OCI-LY1 (cell line): ENCODE results near the gene LAMC1.

Experiments used
- H2AFZ ChIP-seq: fragments of 200-600 bp; sonication (generic), shearing (Covaris generic); 2 replicates; pipeline ENCODE4 v1.6.0; 2014; ENCODE audit warnings: antibody characterized with exemption, mild to moderate bottlenecking, low read length
- H3F3A ChIP-seq: fragments of 200-600 bp; sonication (generic), shearing (Covaris generic); 2 replicates; pipeline ENCODE4 v1.6.0; 2014; ENCODE audit warnings: mild to moderate bottlenecking, antibody characterized with exemption, low read length, moderate library complexity; ENCODE audit not compliant: insufficient read depth
- H3K27ac ChIP-seq: fragments of 200-600 bp; sonication (generic); 2 replicates; pipeline ENCODE4 v1.5.1; 2014; ENCODE audit warnings: low read length, mixed run types, mild to moderate bottlenecking, low read depth; ENCODE audit not compliant: poor library complexity, severe bottlenecking
- H3K27me3 ChIP-seq: fragments of 200-600 bp; sonication (generic); 2 replicates; pipeline ENCODE4 v1.6.0; 2014; ENCODE audit warnings: antibody characterized with exemption, mild to moderate bottlenecking, low read length, moderate library complexity; ENCODE audit not compliant: insufficient read depth
- H3K36me3 ChIP-seq: fragments of 200-600 bp; sonication (generic); 2 replicates; pipeline ENCODE4 v1.6.1; 2014; ENCODE audit warnings: mild to moderate bottlenecking, antibody characterized with exemption, low read length, moderate library complexity, mixed read lengths; ENCODE audit not compliant: insufficient read depth
- H3K4me1 ChIP-seq: fragments of 200-600 bp; sonication (generic); 2 replicates; pipeline ENCODE4 v1.5.1; 2014; ENCODE audit warnings: mild to moderate bottlenecking, low read length, moderate library complexity; ENCODE audit not compliant: insufficient read depth, severe bottlenecking
- H3K4me2 ChIP-seq: fragments of 200-600 bp; sonication (generic), shearing (Covaris generic); 2 replicates; pipeline ENCODE4 v1.6.1; 2014; ENCODE audit warnings: low read length
- H3K4me3 ChIP-seq: fragments of 200-600 bp; sonication (generic); 2 replicates; pipeline ENCODE4 v1.5.1; 2014; ENCODE audit warnings: low read length, low read depth, mild to moderate bottlenecking, mixed read lengths; ENCODE audit not compliant: poor library complexity, severe bottlenecking
- H3K79me2 ChIP-seq: fragments of 200-600 bp; shearing (Covaris generic); 2 replicates; pipeline ENCODE4 v1.6.1; 2016; ENCODE audit warnings: mixed run types, low read length, mixed read lengths; ENCODE audit not compliant: insufficient read depth
- H3K9ac ChIP-seq: fragments of 200-600 bp; sonication (generic), shearing (Covaris generic); 2 replicates; pipeline ENCODE4 v1.6.1; 2014; ENCODE audit warnings: mild to moderate bottlenecking, low read length, mixed read lengths
- H3K9me2 ChIP-seq: fragments of 200-600 bp; sonication (generic), shearing (Covaris generic); 2 replicates; pipeline ENCODE4 v1.6.1; 2014; ENCODE audit warnings: low read depth, mild to moderate bottlenecking, low read length, mixed read lengths
- H3K9me3 ChIP-seq: fragments of 200-600 bp; shearing (Covaris generic); 2 replicates; pipeline ENCODE4 v1.6.1; 2014; ENCODE audit warnings: low read length, mixed read lengths
- H4K20me1 ChIP-seq: fragments of 200-600 bp; sonication (generic), shearing (Covaris generic); 2 replicates; pipeline ENCODE4 v1.6.0; 2016; ENCODE audit warnings: mild to moderate bottlenecking, low read length; ENCODE audit not compliant: insufficient read depth
- EZH2 ChIP-seq: fragments of 200-600 bp; sonication (generic), shearing (Covaris generic); IDR thresholded peaks from 2 replicates; pipeline ENCODE4 v1.8.0; 2017; ENCODE audit warnings: borderline replicate concordance, mixed run types, mild to moderate bottlenecking, antibody characterized with exemption, low read length, moderate library complexity, mixed read lengths
- TF ChIP-seq, protein P1 (sequence below): fragments of 200-600 bp; sonication (generic), shearing (Covaris generic); IDR thresholded peaks from 2 replicates; pipeline ENCODE4 v1.5.1; 2017; ENCODE audit warnings: mild to moderate bottlenecking, antibody characterized with exemption, low read length, moderate library complexity, mixed read lengths

The LAMC1 gene

DNA sequence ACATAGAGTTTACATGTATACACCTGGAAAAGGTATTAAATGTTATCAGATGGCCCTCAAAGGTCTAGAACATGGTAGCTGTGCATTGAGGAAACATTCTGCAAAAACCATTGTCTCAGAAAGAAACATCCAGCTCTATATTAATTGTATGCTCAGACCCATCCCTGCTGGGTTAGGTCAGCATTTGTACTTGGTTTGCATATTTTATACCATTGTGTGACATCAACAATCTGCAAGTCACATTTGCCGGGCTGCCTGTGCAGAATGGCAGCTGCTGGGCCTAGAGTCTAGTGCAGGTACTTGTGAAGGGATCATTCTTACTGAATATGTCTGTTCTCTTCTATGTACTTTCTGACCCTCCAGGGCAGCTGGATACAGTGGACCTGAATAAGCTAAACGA is 119.0 kb downstream of the LAMC1 start:
- peaks cover 12% of the 10 kb centered on the region for H3K4me1 ChIP-seq
- H3K79me2 ChIP-seq = no peaks in the 10 kb centered on the region
- no peak overlapping the region for H3K27ac ChIP-seq
- H2AFZ ChIP-seq = no peak overlapping the region
- H3F3A ChIP-seq = no peaks in the 10 kb centered on the region
- no peak overlapping the region for H3K9ac ChIP-seq
- H3K4me2 ChIP-seq = no peak overlapping the region
- no peaks in the 10 kb centered on the region for H3K9me2 ChIP-seq
- no peak overlapping the region for H3K4me3 ChIP-seq
- no peaks in the 10 kb centered on the region for H4K20me1 ChIP-seq
- TF ChIP-seq, protein P1, sequence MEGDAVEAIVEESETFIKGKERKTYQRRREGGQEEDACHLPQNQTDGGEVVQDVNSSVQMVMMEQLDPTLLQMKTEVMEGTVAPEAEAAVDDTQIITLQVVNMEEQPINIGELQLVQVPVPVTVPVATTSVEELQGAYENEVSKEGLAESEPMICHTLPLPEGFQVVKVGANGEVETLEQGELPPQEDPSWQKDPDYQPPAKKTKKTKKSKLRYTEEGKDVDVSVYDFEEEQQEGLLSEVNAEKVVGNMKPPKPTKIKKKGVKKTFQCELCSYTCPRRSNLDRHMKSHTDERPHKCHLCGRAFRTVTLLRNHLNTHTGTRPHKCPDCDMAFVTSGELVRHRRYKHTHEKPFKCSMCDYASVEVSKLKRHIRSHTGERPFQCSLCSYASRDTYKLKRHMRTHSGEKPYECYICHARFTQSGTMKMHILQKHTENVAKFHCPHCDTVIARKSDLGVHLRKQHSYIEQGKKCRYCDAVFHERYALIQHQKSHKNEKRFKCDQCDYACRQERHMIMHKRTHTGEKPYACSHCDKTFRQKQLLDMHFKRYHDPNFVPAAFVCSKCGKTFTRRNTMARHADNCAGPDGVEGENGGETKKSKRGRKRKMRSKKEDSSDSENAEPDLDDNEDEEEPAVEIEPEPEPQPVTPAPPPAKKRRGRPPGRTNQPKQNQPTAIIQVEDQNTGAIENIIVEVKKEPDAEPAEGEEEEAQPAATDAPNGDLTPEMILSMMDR = no peak
- no peak for TF ChIP-seq EZH2
- no peaks in the 10 kb centered on the region for H3K9me3 ChIP-seq
- H3K27me3 ChIP-seq = no peaks in the 10 kb centered on the region
- peaks cover 62% of the 10 kb centered on the region for H3K36me3 ChIP-seq

DNA sequence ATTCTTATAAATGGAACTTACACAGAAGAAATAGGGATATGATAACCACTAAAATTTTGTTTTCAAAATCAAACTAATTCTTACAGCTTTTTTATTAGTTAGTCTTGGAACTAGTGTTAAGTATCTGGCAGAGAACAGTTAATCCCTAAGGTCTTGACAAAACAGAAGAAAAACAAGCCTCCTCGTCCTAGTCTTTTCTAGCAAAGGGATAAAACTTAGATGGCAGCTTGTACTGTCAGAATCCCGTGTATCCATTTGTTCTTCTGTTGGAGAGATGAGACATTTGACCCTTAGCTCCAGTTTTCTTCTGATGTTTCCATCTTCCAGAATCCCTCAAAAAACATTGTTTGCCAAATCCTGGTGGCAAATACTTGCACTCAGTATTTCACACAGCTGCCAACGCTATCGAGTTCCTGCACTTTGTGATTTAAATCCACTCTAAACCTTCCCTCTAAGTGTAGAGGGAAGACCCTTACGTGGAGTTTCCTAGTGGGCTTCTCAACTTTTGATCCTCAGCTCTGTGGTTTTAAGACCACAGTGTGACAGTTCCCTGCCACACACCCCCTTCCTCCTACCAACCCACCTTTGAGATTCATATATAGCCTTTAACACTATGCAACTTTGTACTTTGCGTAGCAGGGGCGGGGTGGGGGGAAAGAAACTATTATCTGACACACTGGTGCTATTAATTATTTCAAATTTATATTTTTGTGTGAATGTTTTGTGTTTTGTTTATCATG is 120.5 kb downstream of the LAMC1 start:
- Histone ChIP-seq H3K9ac (no peak overlapping the region), H3K4me2 (no peak overlapping the region), H2AFZ (no peak overlapping the region), H3K79me2 (no peaks in the 10 kb centered on the region), H3K36me3 (peaks cover 48% of the 10 kb centered on the region), H3K4me3 (no peak overlapping the region), H3K27me3 (no peaks in the 10 kb centered on the region), H3K9me3 (no peaks in the 10 kb centered on the region), H3K4me1 (peaks cover 11% of the 10 kb centered on the region), H4K20me1 (no peaks in the 10 kb centered on the region), H3K9me2 (no peaks in the 10 kb centered on the region), H3K27ac (no peak overlapping the region), H3F3A (no peaks in the 10 kb centered on the region)
- no peak for TF ChIP-seq EZH2
- TF ChIP-seq, protein P1 = no peak

DNA sequence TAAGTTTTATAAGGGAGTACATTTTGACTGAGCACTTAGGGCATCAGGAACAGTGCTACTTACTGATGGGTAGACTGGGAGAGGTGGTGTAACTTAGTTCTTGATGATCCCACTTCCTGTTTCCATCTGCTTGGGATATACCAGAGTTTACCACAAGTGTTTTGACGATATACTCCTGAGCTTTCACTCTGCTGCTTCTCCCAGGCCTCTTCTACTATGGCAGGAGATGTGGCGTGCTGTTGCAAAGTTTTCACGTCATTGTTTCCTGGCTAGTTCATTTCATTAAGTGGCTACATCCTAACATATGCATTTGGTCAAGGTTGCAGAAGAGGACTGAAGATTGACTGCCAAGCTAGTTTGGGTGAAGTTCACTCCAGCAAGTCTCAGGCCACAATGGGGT is 121.5 kb downstream of the LAMC1 start:
- no peak overlapping the region for H3K4me3 ChIP-seq
- H2AFZ ChIP-seq = no peak overlapping the region
- peaks cover 42% of the 10 kb centered on the region for H3K36me3 ChIP-seq
- TF ChIP-seq, protein P1 = no peak
- no peaks in the 10 kb centered on the region for H3F3A ChIP-seq
- H3K27me3 ChIP-seq = no peaks in the 10 kb centered on the region
- no peaks in the 10 kb centered on the region for H3K9me2 ChIP-seq
- H3K9ac ChIP-seq = no peak overlapping the region
- no peaks in the 10 kb centered on the region for H3K79me2 ChIP-seq
- no peaks in the 10 kb centered on the region for H3K9me3 ChIP-seq
- peaks cover under 1% of the 10 kb centered on the region for H3K4me1 ChIP-seq
- no peak overlapping the region for H3K27ac ChIP-seq
- no peaks in the 10 kb centered on the region for H4K20me1 ChIP-seq
- no peak overlapping the region for H3K4me2 ChIP-seq
